Prostate gland (tissue), 2 donors: ENCODE data around the gene NR1I3.

Source experiments
- CTCF ChIP-seq, 4 experiments: fragments of 200-600 bp in 2 of 4; fragments of 450-650 bp in 2 of 4; sonication (generic) in 2 of 4; IDR thresholded peaks; 1 replicate in 3 of 4; 2 replicates in 1 of 4; pipeline ENCODE4 v1.5.1; 2016 to 2019; ENCODE audit warnings: antibody characterized with exemption in 4 of 4, mild to moderate bottlenecking in 2 of 4, moderate library complexity in 2 of 4
- POLR2A ChIP-seq: fragments of 450-650 bp; IDR thresholded peaks from one replicate; pipeline ENCODE4 v1.6.1; 2016; ENCODE audit warnings: antibody characterized with exemption, mild to moderate bottlenecking
- POLR2AphosphoS5 ChIP-seq: sonication (generic); formaldehyde crosslinking; IDR thresholded peaks from one replicate; pipeline ENCODE4 v1.6.1; 2017; ENCODE audit warnings: antibody characterized with exemption

GRCh38 chr1:161193561-161194235 lies 44.3 kb downstream of the NR1I3 start:
- no peak for TF ChIP-seq CTCF (IDR thresholded peaks at IDR 0.05)
- TF ChIP-seq POLR2A: no peak
- no peak for TF ChIP-seq POLR2AphosphoS5
